B cell (primary cell): ENCODE data around the gene ZNF611. TPM values are rescaled to one million over a fixed set of nuclear protein-coding genes. Genes with fewer than 3 reads are reported as not detected.

Experiments used
- ATAC-seq: fragments of 200-7000 bp; cut with Tn5 transposase; one replicate; pipeline ENCODE4 v1.10.0; 2021; ENCODE audit warnings: low read depth, mild to moderate bottlenecking, moderate number of reproducible peaks, moderate library complexity
- CTCF ChIA-PET: fragments of 350-600 bp; sonication (Branson Sonifier 250); formaldehyde crosslinking; loops from one replicate; lab custom pipeline; 2021; ENCODE audit warnings: antibody characterized with exemption, inconsistent platforms; lab: Charles Lee
- POLR2A ChIA-PET: fragments of 350-600 bp; sonication (Branson Sonifier 250); formaldehyde crosslinking; loops from one replicate; lab custom pipeline; 2021; ENCODE audit warnings: antibody characterized with exemption; lab: Charles Lee
- DNase-seq: peaks from one replicate; pipeline ENCODE4 v3.0.0; 2013
- H2AFZ ChIP-seq: 2 replicates; pipeline ENCODE4 v1.6.1; 2012; ENCODE audit warnings: mild to moderate bottlenecking, low read depth, low read length; ENCODE audit not compliant: insufficient read depth, poor library complexity, severe bottlenecking
- H3K27ac ChIP-seq, 2 donors: 1 replicate in 1 of 2; 2 replicates in 1 of 2; pipeline ENCODE4 v1.5.1; 2012 to 2013; ENCODE audit warnings: low read length in 2 of 2, mild to moderate bottlenecking in 2 of 2, moderate library complexity in 1 of 2
- H3K27me3 ChIP-seq, 4 experiments: fragments of 200-600 bp in 1 of 4; sonication (generic) in 1 of 4; replicated peaks in 1 of 4; 1 replicate in 2 of 4; 2 replicates in 2 of 4; pipeline versions ENCODE4 v1.6.1 to v1.7.0; 2013 to 2016; ENCODE audit warnings: low read length in 3 of 4, mild to moderate bottlenecking in 2 of 4, mixed read lengths in 1 of 4, moderate library complexity in 1 of 4; ENCODE audit not compliant: insufficient read depth in 4 of 4, control insufficient read depth in 3 of 4; ENCODE audit errors: control extremely low read depth in 1 of 4
- H3K36me3 ChIP-seq, 2 experiments: replicated peaks in 1 of 2; 1 replicate in 1 of 2; 2 replicates in 1 of 2; pipeline versions ENCODE4 v1.6.1 to v1.7.1; 2013; ENCODE audit warnings: low read length in 1 of 2; ENCODE audit not compliant: insufficient read depth in 2 of 2, control insufficient read depth in 1 of 2; ENCODE audit errors: control extremely low read depth in 1 of 2, extremely low read depth in 1 of 2
- H3K4me1 ChIP-seq, 2 donors: fragments of 200-600 bp in 1 of 2; sonication (generic) in 1 of 2; 1 replicate in 1 of 2; 2 replicates in 1 of 2; pipeline versions ENCODE4 v1.5.1 to v1.6.1; 2013 to 2017; ENCODE audit warnings: low read length in 2 of 2; ENCODE audit not compliant: control insufficient read depth in 2 of 2, insufficient read depth in 2 of 2
- H3K4me2 ChIP-seq: replicated peaks from 2 replicates; pipeline ENCODE3; 2012; ENCODE audit warnings: mild to moderate bottlenecking, low read depth, low read length; ENCODE audit not compliant: poor library complexity, severe bottlenecking
- H3K4me3 ChIP-seq, 5 experiments: fragments of 200-600 bp in 1 of 5; sonication (generic) in 1 of 5; 1 replicate in 3 of 5; 2 replicates in 2 of 5; pipeline versions ENCODE4 v1.5.1 to v1.7.0; 2011 to 2016; ENCODE audit warnings: low read length in 4 of 5, mild to moderate bottlenecking in 4 of 5, low read depth in 2 of 5, control low read depth in 1 of 5, moderate library complexity in 1 of 5; ENCODE audit not compliant: insufficient read depth in 1 of 5; ENCODE audit errors: control extremely low read depth in 1 of 5, extremely low read depth in 1 of 5
- H3K79me2 ChIP-seq: fragments of 200-600 bp; sonication (generic); one replicate; pipeline ENCODE4 v1.6.0; 2016; ENCODE audit warnings: low read length; ENCODE audit not compliant: control insufficient read depth, insufficient read depth
- H3K9ac ChIP-seq: fragments of 200-600 bp; sonication (generic); 2 replicates; pipeline ENCODE4 v1.6.1; 2017; ENCODE audit warnings: mild to moderate bottlenecking, low read length, moderate library complexity
- H3K9me3 ChIP-seq, 3 donors: one replicate each; pipeline versions ENCODE4 v1.6.1 to v1.7.1; 2013; ENCODE audit warnings: low read length in 2 of 3; ENCODE audit not compliant: control insufficient read depth in 2 of 3, insufficient read depth in 1 of 3; ENCODE audit errors: control extremely low read depth in 1 of 3
- H4K20me1 ChIP-seq: 2 replicates; pipeline ENCODE4 v1.6.0; 2012; ENCODE audit warnings: mild to moderate bottlenecking, low read length; ENCODE audit not compliant: insufficient read depth, control insufficient read depth, poor library complexity, severe bottlenecking
- H3K27ac Mint-ChIP-seq: one replicate; pipeline ENCODE4 v1.8.0; 2021; ENCODE audit warnings: mixed read lengths
- H3K27me3 Mint-ChIP-seq: one replicate; pipeline ENCODE4 v1.8.0; 2021; ENCODE audit warnings: mixed read lengths
- H3K4me1 Mint-ChIP-seq: one replicate; pipeline ENCODE4 v1.8.0; 2021; ENCODE audit warnings: mixed read lengths
- H3K4me3 Mint-ChIP-seq: one replicate; pipeline ENCODE4 v1.8.0; 2021; ENCODE audit warnings: mixed read lengths
- H3K9me3 Mint-ChIP-seq: one replicate; pipeline ENCODE4 v1.8.0; 2022; ENCODE audit warnings: mixed read lengths; ENCODE audit not compliant: insufficient read depth
- CTCF ChIP-seq: fragments of 200-600 bp; IDR thresholded peaks from one replicate; pipeline ENCODE4 v1.8.0; 2022; ENCODE audit warnings: antibody characterized with exemption, mild to moderate bottlenecking
- EZH2 ChIP-seq: IDR thresholded peaks from 2 replicates; pipeline ENCODE4 v1.6.1; 2012; ENCODE audit warnings: borderline replicate concordance, low read depth, mild to moderate bottlenecking, moderate library complexity, low read length; ENCODE audit not compliant: insufficient read depth, poor library complexity, severe bottlenecking
- WGBS: methylation state at CpG from one replicate; pipeline ENCODE4 v1.1.5; 2013; ENCODE audit warnings: missing lambda C conversion rate; ENCODE audit not compliant: insufficient coverage; 5-methylcytosine and 5-hydroxymethylcytosine counted together
- intact Hi-C: fragments of 100-400 bp; cut with micrococcal nuclease; formaldehyde crosslinking; loops from one replicate; pipeline ENCODE4 v1.10.0; 2022
- polyA plus RNA-seq: library from polyadenylated mRNA; depleted of rRNA; stranded (reverse); fragments of >200 nt; gene quantifications from 2 replicates; pipeline ENCODE4 v1.2.3, GENCODE V29; 2012
- total RNA-seq, 2 donors: library from RNA; stranded (reverse); fragments of 120-200 nt in 1 of 2; gene quantifications; 1 replicate in 1 of 2; 2 replicates in 1 of 2; pipeline versions ENCODE4 v1.2.3 to v1.2.4, GENCODE V29; 2013 to 2022

The ZNF611 gene
- total and polyA plus RNA-seq, 2 donors (not counting 1 experiment from before 2014, with no cell fraction given), result 10.2 to 51.5 TPM

DNA sequence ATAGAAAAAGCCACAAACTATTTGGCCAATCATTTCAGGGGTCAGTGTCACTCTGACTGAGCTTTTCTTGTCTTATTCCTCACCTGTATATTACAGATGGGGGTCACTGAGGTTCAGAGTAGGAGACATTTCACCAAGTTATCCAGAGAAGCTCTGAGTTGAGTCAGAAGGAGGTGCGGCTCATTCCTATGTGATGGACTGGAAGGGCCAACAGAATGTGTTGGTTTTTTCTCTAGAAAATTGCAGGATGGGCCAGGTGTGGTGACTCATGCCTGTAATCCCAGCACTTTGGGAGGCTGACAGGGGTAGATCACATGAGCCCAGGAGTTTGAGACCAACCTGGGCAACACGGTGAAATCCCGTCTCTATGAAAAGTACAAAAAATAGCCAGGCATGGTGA is 72.2 kb downstream of the ZNF611 start:
- Histone ChIP-seq H3K4me2 (no peak overlapping the region), H3K9me3 (no peaks in the 10 kb centered on the region), H3K4me3 (no peak overlapping the region), H4K20me1 (no peaks in the 10 kb centered on the region), H3K27me3 (no peaks in the 10 kb centered on the region), H3K79me2 (peaks cover 7% of the 10 kb centered on the region), H3K27ac (no peak overlapping the region), H3K36me3 (peaks cover 0 to 10% of the 10 kb centered on the region in 2 experiments), H3K4me1 (no peaks in the 10 kb centered on the region), H2AFZ (no peak overlapping the region), H3K9ac (no peak overlapping the region)
- DNase-seq (no peak), ATAC-seq (no peak)
- no peak overlapping the region for H3K4me3 Mint-ChIP-seq
- no peaks in the 10 kb centered on the region for H3K4me1 Mint-ChIP-seq
- no peak overlapping the region for H3K27ac Mint-ChIP-seq
- no peaks in the 10 kb centered on the region for H3K27me3 Mint-ChIP-seq
- ChIA-PET POLR2A (no interaction called here), CTCF (no interaction called here)
- intact Hi-C loops, result no loop called here
- H3K9me3 Mint-ChIP-seq, result no peaks in the 10 kb centered on the region
- TF ChIP-seq CTCF (no peak), EZH2 (no peak)
- 67% methylated on average over 2 of the region's 3 CpGs for WGBS

- H3K9ac ChIP-seq, result no peak overlapping the region
- no peak overlapping the region for H3K4me2 ChIP-seq
- H3K27me3 ChIP-seq, result no peaks in the 10 kb centered on the region
- Mint-ChIP-seq H3K9me3 (no peaks in the 10 kb centered on the region), H3K27ac (no peak overlapping the region), H3K4me1 (no peaks in the 10 kb centered on the region), H3K27me3 (no peaks in the 10 kb centered on the region), H3K4me3 (no peak overlapping the region)
- TF ChIP-seq EZH2, result no peak
- TF ChIP-seq CTCF, result no peak
- no peaks in the 10 kb centered on the region for H3K9me3 ChIP-seq
- no peaks in the 10 kb centered on the region for H4K20me1 ChIP-seq
- ChIA-PET POLR2A (no interaction called here), CTCF (no interaction called here)
- intact Hi-C loops, result no loop called here
- DNase-seq, result no peak
- no peaks in the 10 kb centered on the region for H3K4me1 ChIP-seq
- ATAC-seq, result no peak
- H2AFZ ChIP-seq, result no peak overlapping the region
- 82% methylated on average over 3 of the region's 3 CpGs for WGBS
- peaks cover 7% of the 10 kb centered on the region for H3K79me2 ChIP-seq
- H3K27ac ChIP-seq, result no peak overlapping the region
- no peak overlapping the region for H3K4me3 ChIP-seq
- peaks cover 0 to 18% of the 10 kb centered on the region in 2 experiments for H3K36me3 ChIP-seq
Measured at GRCh38 chr19:52660981-52661380, 73.9 kb downstream of the ZNF611 start.
